Astrocyte of the spinal cord (primary cell): ENCODE measurements around the gene CES2.

Experiments used
- DNase-seq: peaks from one replicate; pipeline ENCODE4 v3.0.0; 2011; ENCODE audit warnings: low read depth, low spot score
- H3K4me3 ChIP-seq: 2 replicates; pipeline ENCODE4 v1.5.1; 2011; ENCODE audit warnings: low read depth, mild to moderate bottlenecking, low read length, moderate library complexity
- in situ Hi-C: cut with HindIII; loops from 2 replicates; pipeline ENCODE4 v1.10.0; 2017; ENCODE audit warnings: low sequenced_read_pairs
- TF ChIP-seq, protein P1 (sequence below): IDR thresholded peaks from 2 replicates; pipeline ENCODE4 v1.5.1; 2012; ENCODE audit warnings: low read depth, mild to moderate bottlenecking, low read length, inconsistent platforms

CES2 gene

DNA sequence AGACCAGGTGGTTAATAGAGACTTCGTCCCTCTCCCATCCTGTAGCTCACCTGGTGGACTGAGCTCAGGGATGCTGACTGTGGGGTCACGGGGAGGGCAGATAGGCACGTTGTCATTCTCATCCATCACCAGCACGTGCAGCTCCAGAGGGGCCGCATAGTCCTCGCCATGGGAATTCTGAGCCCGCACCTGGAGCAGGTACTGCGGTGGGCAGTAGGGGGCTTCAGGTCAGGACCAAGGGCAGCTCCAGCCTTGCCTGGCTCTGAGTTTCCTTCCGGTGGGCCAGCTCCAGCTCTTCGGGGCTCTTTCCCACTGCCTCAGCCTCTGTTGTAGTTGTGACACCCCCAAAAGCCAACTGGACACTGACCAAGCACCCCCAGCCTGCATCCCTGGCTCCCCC, 22.2 kb upstream of the CES2 start:
- no peak for DNase-seq
- H3K4me3 ChIP-seq, result no peak overlapping the region
- TF ChIP-seq, protein P1, sequence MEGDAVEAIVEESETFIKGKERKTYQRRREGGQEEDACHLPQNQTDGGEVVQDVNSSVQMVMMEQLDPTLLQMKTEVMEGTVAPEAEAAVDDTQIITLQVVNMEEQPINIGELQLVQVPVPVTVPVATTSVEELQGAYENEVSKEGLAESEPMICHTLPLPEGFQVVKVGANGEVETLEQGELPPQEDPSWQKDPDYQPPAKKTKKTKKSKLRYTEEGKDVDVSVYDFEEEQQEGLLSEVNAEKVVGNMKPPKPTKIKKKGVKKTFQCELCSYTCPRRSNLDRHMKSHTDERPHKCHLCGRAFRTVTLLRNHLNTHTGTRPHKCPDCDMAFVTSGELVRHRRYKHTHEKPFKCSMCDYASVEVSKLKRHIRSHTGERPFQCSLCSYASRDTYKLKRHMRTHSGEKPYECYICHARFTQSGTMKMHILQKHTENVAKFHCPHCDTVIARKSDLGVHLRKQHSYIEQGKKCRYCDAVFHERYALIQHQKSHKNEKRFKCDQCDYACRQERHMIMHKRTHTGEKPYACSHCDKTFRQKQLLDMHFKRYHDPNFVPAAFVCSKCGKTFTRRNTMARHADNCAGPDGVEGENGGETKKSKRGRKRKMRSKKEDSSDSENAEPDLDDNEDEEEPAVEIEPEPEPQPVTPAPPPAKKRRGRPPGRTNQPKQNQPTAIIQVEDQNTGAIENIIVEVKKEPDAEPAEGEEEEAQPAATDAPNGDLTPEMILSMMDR, result no peak
- in situ Hi-C loops, result no loop called here

DNA sequence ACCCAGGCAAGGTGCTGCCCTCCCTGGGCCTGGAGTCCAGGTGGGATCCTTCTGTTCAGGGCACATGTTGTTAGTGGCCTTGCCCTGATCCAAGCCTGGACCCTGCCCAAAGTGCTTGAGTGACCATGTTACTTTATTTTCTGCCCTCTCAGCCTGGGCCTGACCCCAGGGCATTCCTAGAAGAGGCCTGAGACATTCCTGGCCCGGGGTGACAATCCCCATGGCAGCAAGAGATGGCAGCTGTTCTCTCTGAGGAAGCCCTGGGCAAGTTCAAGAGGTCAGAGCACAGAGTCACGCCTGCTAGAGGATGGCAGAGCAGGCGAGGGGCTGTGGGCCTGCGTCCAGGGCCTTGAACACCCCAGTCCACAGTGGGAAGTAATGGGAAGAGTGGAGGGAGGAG, 21.6 kb upstream of the CES2 start:
- TF ChIP-seq, protein P1, result no peak
- in situ Hi-C loops, result no loop called here
- H3K4me3 ChIP-seq, result no peak overlapping the region
- DNase-seq, result no peak

DNA sequence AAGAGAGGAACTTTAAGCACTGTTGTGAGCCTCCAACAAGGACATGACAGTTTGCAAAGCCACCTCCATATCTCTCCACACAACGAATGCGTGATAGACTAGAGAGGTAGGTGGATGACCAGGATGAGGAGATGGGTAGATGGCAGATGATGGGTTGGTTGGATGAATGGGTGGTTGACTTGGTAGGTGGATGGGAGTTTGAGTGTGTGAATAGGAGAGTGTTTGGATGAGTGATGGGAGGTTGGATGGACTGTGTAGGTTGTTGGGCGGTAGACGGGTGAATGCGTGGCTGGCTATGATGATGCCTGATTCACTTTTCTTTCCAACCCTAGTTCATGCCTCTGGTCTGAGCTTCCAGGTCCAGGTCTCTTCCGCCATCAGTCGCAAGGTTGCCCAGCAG, 20.8 kb upstream of the CES2 start:
- in situ Hi-C loops, result no loop called here
- no peak overlapping the region for H3K4me3 ChIP-seq
- no peak for DNase-seq
- TF ChIP-seq, protein P1, result no peak

DNA sequence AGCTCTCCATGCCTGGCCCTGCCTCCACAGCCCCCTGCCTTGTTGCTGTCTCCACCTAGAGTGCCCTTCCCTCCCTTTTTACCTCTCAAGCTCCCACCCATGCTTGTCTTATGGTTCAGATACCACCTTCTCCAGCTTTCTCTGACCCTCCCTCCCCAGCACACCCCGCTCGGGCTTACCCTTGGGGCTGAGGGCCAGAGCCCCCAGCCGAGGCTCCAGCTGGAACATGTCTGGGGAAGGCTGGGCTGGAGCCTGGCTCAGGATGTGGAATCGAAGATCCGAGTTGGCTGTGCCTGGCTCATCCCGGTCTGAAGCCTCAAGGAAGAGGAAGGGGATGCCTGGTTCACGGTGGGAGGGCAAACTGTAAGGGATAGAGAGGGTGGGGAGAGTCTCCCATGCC, 20.3 kb upstream of the CES2 start:
- TF ChIP-seq, protein P1, result no peak
- H3K4me3 ChIP-seq, result no peak overlapping the region
- no peak for DNase-seq
- in situ Hi-C loops, result no loop called here

DNA sequence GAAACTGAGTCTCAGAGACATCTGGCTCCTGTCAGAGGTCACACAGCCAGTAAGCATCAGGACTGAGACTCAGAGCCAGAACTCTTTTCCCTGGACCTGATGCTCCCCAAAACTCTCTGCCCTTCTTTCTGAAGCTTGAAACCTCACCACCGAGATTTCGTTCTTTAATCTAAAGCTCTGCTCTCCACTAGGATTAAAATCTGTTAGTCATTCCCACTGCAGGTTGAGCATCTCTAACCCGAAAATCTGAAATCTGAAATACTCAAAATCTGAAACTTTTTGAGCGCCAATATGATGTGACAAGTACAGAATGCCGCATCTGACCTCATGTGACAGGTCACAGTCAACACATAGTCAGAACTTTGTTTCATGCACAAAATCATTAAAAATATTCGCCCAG, 18.8 kb upstream of the CES2 start:
- in situ Hi-C loops, result no loop called here
- no peak overlapping the region for H3K4me3 ChIP-seq
- no peak for DNase-seq
- TF ChIP-seq, protein P1, result no peak

DNA sequence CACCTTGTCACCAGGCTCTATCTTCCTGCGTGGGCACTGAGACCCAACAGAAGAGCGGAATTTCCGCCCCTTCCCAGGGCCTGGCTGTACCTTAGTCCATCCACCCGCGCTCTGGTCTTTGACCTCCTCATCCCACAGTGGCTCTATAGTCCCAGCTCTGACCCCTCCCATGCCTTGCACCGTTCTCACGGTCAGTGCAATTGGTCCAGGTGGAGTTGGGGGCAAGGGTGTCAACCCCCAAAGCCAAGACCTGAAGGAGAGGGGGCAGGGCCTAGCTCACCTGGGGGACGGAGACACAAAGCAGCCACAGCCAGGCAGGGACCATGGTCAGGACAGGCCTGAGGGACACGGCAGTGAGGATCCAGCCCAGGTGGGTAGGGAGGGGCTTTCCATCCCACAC, 17.6 kb upstream of the CES2 start:
- DNase-seq, result no peak
- TF ChIP-seq, protein P1, result no peak
- in situ Hi-C loops, result no loop called here
- no peak overlapping the region for H3K4me3 ChIP-seq

DNA sequence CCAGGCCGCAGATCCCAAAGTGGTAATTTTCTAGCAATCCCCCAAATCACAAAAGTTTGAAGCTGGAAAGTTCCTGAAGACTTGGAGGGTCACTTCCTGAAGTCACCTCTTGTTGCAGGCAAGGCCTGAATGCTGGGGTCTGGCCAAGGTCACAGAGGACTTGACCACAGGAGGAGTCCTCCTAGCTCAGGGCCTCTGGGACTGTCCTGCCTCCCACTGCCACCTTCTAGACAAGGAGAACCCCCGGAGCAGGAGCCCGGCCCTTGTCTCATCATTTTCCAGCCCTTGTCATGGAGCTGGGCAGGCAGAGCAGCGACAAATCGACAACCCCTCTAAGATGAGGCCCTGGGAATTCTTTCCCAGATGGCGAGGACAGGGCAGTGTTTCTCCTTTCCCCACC, 17.0 kb upstream of the CES2 start:
- TF ChIP-seq, protein P1, result no peak
- no peak overlapping the region for H3K4me3 ChIP-seq
- in situ Hi-C loops, result no loop called here
- no peak for DNase-seq
